Astrocyte (in vitro differentiated cells and primary cell): ENCODE measurements around the gene CASP14. TPM values are rescaled to one million over a fixed set of nuclear protein-coding genes. Genes with fewer than 3 reads are reported as not detected.
"Not testable (repeated sequence)": the region's sequence is repeated elsewhere in the genome, so short reads cannot be mapped to it uniquely, and the experiment has no call there.

Source experiments
- DNase-seq: peaks from one replicate; pipeline ENCODE4 v3.0.0-alpha.2; 2010; ENCODE audit warnings: low read depth
- FAIRE-seq: peaks from 2 replicates; lab custom pipeline; 2011; peaks lifted over from hg19 to GRCh38; lab: Jason Lieb, UNC
- H2AFZ ChIP-seq: 2 replicates; pipeline ENCODE4 v1.6.0; 2012; ENCODE audit warnings: low read depth, low read length, inconsistent platforms
- H3K27ac ChIP-seq: 2 replicates; pipeline ENCODE4 v1.5.1; 2011; ENCODE audit warnings: low read depth, low read length, inconsistent platforms
- H3K27me3 ChIP-seq: 2 replicates; pipeline ENCODE4 v1.6.0; 2011; ENCODE audit warnings: low read length, inconsistent platforms; ENCODE audit not compliant: insufficient read depth
- H3K36me3 ChIP-seq: 2 replicates; pipeline ENCODE4 v1.5.1; 2011; ENCODE audit warnings: low read length, inconsistent platforms; ENCODE audit not compliant: insufficient read depth
- H3K4me1 ChIP-seq: 2 replicates; pipeline ENCODE4 v1.5.1; 2011; ENCODE audit warnings: low read length, inconsistent platforms; ENCODE audit not compliant: insufficient read depth
- H3K4me2 ChIP-seq: 2 replicates; pipeline ENCODE4 v1.6.0; 2012; ENCODE audit warnings: low read length, inconsistent platforms
- H3K4me3 ChIP-seq: 2 replicates; pipeline ENCODE4 v1.5.1; 2011; ENCODE audit warnings: low read depth, mild to moderate bottlenecking, low read length, inconsistent platforms; ENCODE audit not compliant: insufficient read depth
- H3K79me2 ChIP-seq: 2 replicates; pipeline ENCODE4 v1.6.0; 2012; ENCODE audit warnings: mild to moderate bottlenecking, low read length, inconsistent platforms; ENCODE audit not compliant: insufficient read depth
- H3K9ac ChIP-seq: 2 replicates; pipeline ENCODE4 v1.6.0; 2012; ENCODE audit warnings: mild to moderate bottlenecking, low read length, inconsistent platforms
- H3K9me3 ChIP-seq: 2 replicates; pipeline ENCODE4 v1.5.1; 2012; ENCODE audit warnings: low read depth, mild to moderate bottlenecking, low read length, inconsistent platforms; ENCODE audit not compliant: insufficient read depth
- H4K20me1 ChIP-seq: 2 replicates; pipeline ENCODE4 v1.6.0; 2012; ENCODE audit warnings: low read length, inconsistent platforms; ENCODE audit not compliant: insufficient read depth
- H3K27ac Mint-ChIP-seq: one replicate; pipeline ENCODE4 v1.8.0; 2021; ENCODE audit warnings: mild to moderate bottlenecking, mixed read lengths; ENCODE audit not compliant: unreplicated experiment
- H3K27me3 Mint-ChIP-seq: one replicate; pipeline ENCODE4 v1.8.0; 2021; ENCODE audit warnings: low read depth, mixed read lengths; ENCODE audit not compliant: unreplicated experiment
- H3K36me3 Mint-ChIP-seq: one replicate; pipeline ENCODE4 v1.8.0; 2021; ENCODE audit warnings: low read depth, mixed read lengths; ENCODE audit not compliant: unreplicated experiment
- H3K4me1 Mint-ChIP-seq: one replicate; pipeline ENCODE4 v1.8.0; 2021; ENCODE audit warnings: low read depth, mixed read lengths; ENCODE audit not compliant: unreplicated experiment
- H3K4me3 Mint-ChIP-seq: one replicate; pipeline ENCODE4 v1.8.0; 2021; ENCODE audit warnings: mild to moderate bottlenecking, moderate library complexity, mixed read lengths; ENCODE audit not compliant: unreplicated experiment
- H3K9me3 Mint-ChIP-seq: one replicate; pipeline ENCODE4 v1.8.0; 2021; ENCODE audit warnings: mild to moderate bottlenecking, mixed read lengths; ENCODE audit not compliant: unreplicated experiment
- CTCF ChIP-seq: IDR thresholded peaks from 2 replicates; pipeline ENCODE4 v1.5.1; 2011; ENCODE audit warnings: low read depth, mild to moderate bottlenecking, inconsistent platforms, low read length, moderate library complexity; ENCODE audit not compliant: insufficient read depth
- EZH2 ChIP-seq: IDR thresholded peaks from 2 replicates; pipeline ENCODE4 v1.6.1; 2012; ENCODE audit warnings: mild to moderate bottlenecking, low read length, inconsistent platforms; ENCODE audit not compliant: insufficient read depth
- total RNA-seq: library from RNA; stranded (reverse); gene quantifications from 2 replicates; pipeline ENCODE4 v1.2.1, GENCODE V29; 2021

Gene CASP14
- total RNA-seq, 1 donor from 2014 or later, result not detected

- not testable (repeated sequence) for H3K4me1 Mint-ChIP-seq, H3K4me2 ChIP-seq, H3K9me3 ChIP-seq, H3K4me3 Mint-ChIP-seq, H3K9ac ChIP-seq, H3K9me3 Mint-ChIP-seq, H3K27ac Mint-ChIP-seq, DNase-seq, H3K4me1 ChIP-seq, H4K20me1 ChIP-seq, H3K36me3 Mint-ChIP-seq, H2AFZ ChIP-seq, FAIRE-seq, H3K4me3 ChIP-seq, H3K36me3 ChIP-seq, H3K27ac ChIP-seq, H3K79me2 ChIP-seq, H3K27me3 ChIP-seq
- peaks cover 34% of the 10 kb centered on the region for H3K27me3 Mint-ChIP-seq
These were observed 30.4 kb upstream of the CASP14 start for GRCh38 chr19:15018836-15019235.

DNA sequence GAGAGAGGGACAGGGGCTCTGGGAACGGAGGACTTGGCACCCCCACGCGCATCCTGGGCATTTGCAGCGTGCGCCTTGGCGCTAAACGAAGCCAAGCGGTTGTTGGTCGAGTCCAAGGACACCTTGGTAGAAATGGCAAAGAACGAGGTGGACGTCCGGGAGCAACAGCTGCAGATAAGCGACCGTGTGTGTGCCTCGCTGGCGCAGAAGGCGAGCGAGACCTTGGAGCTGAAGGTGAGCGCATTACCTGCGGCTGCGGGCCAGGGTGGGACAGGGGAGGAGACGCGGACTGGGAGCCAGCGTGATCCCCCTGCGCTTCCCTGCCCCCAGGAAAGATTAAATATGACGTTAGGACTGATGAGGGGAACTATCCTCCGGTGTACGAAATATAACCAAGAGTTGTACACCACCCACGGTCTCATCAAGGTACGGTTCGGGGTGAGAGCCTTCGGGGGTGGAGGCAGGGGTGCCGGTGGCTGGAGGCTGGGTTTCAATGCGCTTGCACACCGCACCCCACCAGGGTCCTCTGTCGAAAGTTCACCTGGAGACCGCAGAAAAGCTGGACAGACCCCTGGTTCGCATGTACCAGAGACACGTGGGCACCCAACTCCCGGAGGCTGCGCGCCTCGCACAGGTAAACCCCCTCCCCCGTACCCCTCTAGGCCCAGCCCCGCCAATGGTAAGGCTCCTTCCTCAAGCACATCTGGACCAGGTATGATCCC, 27.8 kb upstream of the CASP14 start:
- H3K27me3 ChIP-seq, result no peaks in the 10 kb centered on the region
- no peaks in the 10 kb centered on the region for H3K4me1 Mint-ChIP-seq
- H2AFZ ChIP-seq, result no peak overlapping the region
- no peak overlapping the region for H3K4me3 Mint-ChIP-seq
- no peaks in the 10 kb centered on the region for H3K4me1 ChIP-seq
- H3K27ac ChIP-seq, result no peak overlapping the region
- H3K9me3 ChIP-seq, result no peaks in the 10 kb centered on the region
- H3K9me3 Mint-ChIP-seq, result no peaks in the 10 kb centered on the region
- H3K27ac Mint-ChIP-seq, result no peak overlapping the region
- DNase-seq (no peak), FAIRE-seq (no peak)
- H4K20me1 ChIP-seq, result no peaks in the 10 kb centered on the region
- no peaks in the 10 kb centered on the region for H3K36me3 ChIP-seq
- no peaks in the 10 kb centered on the region for H3K36me3 Mint-ChIP-seq
- no peak overlapping the region for H3K4me3 ChIP-seq
- no peak overlapping the region for H3K4me2 ChIP-seq
- no peak overlapping the region for H3K9ac ChIP-seq
- no peak for TF ChIP-seq EZH2
- no peak for TF ChIP-seq CTCF
- no peaks in the 10 kb centered on the region for H3K79me2 ChIP-seq
- peaks cover 25% of the 10 kb centered on the region for H3K27me3 Mint-ChIP-seq

DNA sequence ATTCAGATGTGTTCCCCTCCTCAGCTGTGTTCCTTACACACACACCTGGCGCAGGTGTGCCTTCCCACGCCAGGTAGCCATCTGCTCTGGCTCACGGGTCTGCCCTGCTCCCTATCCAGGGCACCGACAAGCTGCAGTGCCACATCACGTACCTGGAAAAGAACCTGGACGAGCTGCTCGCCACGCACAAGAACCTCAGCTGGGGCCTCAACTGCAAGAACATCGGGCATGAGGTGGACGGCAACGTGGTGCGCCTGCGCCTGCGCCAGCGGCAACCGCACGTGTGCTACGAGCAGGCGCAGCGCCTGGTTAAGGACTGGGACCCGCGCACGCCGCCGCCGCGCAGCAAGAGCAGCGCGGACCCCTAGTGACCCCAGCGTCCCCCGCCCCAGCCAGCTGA, 26.5 kb upstream of the CASP14 start:
- Histone ChIP-seq H3K27ac (no peak overlapping the region), H4K20me1 (no peaks in the 10 kb centered on the region), H3K9ac (no peak overlapping the region), H3K4me1 (no peaks in the 10 kb centered on the region), H2AFZ (no peak overlapping the region), H3K9me3 (no peaks in the 10 kb centered on the region), H3K79me2 (no peaks in the 10 kb centered on the region), H3K36me3 (no peaks in the 10 kb centered on the region), H3K4me2 (no peak overlapping the region), H3K4me3 (no peak overlapping the region), H3K27me3 (no peaks in the 10 kb centered on the region)
- Mint-ChIP-seq H3K4me3 (no peak overlapping the region), H3K36me3 (no peaks in the 10 kb centered on the region), H3K9me3 (no peaks in the 10 kb centered on the region), H3K27ac (no peak overlapping the region), H3K27me3 (peaks cover 17% of the 10 kb centered on the region), H3K4me1 (no peaks in the 10 kb centered on the region)
- DNase-seq (no peak), FAIRE-seq (no peak)
- TF ChIP-seq EZH2, result no peak
- no peak for TF ChIP-seq CTCF
